KMS-11 (cell line): Measurements from ENCODE around the gene TAF3.

Experiments used
- H2AFZ ChIP-seq: fragments of 200-600 bp; sonication (generic); 2 replicates; pipeline ENCODE4 v1.6.1; 2016; ENCODE audit warnings: antibody characterized with exemption, mixed run types, low read depth
- H3K27ac ChIP-seq: fragments of 200-600 bp; sonication (generic); 2 replicates; pipeline ENCODE4 v1.6.1; 2016; ENCODE audit warnings: mild to moderate bottlenecking, mixed run types
- H3K27me3 ChIP-seq: fragments of 200-600 bp; sonication (generic); 2 replicates; pipeline ENCODE4 v1.6.1; 2017; ENCODE audit warnings: mild to moderate bottlenecking, low read depth, mixed run types, moderate library complexity; ENCODE audit not compliant: insufficient read depth
- H3K36me3 ChIP-seq: fragments of 200-600 bp; sonication (generic); 2 replicates; pipeline ENCODE4 v1.6.1; 2017; ENCODE audit warnings: mild to moderate bottlenecking, mixed run types; ENCODE audit not compliant: insufficient read depth
- H3K4me1 ChIP-seq: fragments of 200-600 bp; sonication (generic); 2 replicates; pipeline ENCODE4 v1.6.1; 2016; ENCODE audit warnings: mild to moderate bottlenecking, low read depth, mixed run types; ENCODE audit not compliant: poor library complexity, severe bottlenecking
- H3K4me2 ChIP-seq: fragments of 200-600 bp; sonication (generic); 2 replicates; pipeline ENCODE4 v1.7.0; 2016; ENCODE audit warnings: mild to moderate bottlenecking, mixed run types
- H3K4me3 ChIP-seq: fragments of 200-600 bp; sonication (generic); IDR thresholded peaks from 2 replicates; pipeline ENCODE4 v1.6.1; 2017; ENCODE audit warnings: low read depth, low read length, mixed read lengths; ENCODE audit not compliant: insufficient read depth
- H3K79me2 ChIP-seq: fragments of 200-600 bp; sonication (generic); 2 replicates; pipeline ENCODE4 v1.6.1; 2016; ENCODE audit warnings: low read depth, mixed run types; ENCODE audit not compliant: insufficient read depth
- H3K9ac ChIP-seq: fragments of 200-600 bp; sonication (generic); 2 replicates; pipeline ENCODE4 v1.6.1; 2016; ENCODE audit warnings: mild to moderate bottlenecking, mixed run types
- H4K20me1 ChIP-seq: fragments of 200-600 bp; sonication (generic); 2 replicates; pipeline ENCODE4 v1.6.1; 2016; ENCODE audit warnings: mild to moderate bottlenecking, mixed run types; ENCODE audit not compliant: insufficient read depth
- TF ChIP-seq, protein P1 (sequence below): fragments of 200-600 bp; sonication (generic); conservative IDR thresholded peaks from 2 replicates; pipeline ENCODE4 v1.6.1; 2017; ENCODE audit warnings: low read depth, mild to moderate bottlenecking, antibody characterized with exemption, low read length, moderate library complexity, mixed read lengths

The TAF3 gene

DNA sequence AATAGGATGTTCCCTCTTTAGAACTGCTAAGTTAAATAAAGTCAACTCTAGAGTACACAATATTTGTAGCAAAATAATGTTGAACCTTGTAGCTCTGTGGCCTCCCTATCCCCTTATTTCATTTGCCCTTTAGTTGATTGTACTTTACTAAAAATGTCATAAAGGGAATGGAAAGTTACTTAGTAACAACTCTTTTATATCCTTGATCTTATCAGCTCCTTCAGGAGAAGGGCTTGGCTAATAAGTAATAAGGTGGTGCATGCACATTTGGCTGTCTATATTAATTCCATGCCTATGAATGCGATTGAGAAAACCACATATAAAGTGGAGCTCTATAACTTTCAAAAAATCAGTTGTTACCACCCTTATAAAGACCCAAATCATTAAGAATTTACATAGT, 194.7 kb downstream of the TAF3 start:
- Histone ChIP-seq H3K36me3 (no peaks in the 10 kb centered on the region; the same call in 1 of the 2 replicates), H4K20me1 (no peaks in the 10 kb centered on the region), H3K27ac (no peak overlapping the region), H3K4me3 (no peak overlapping the region), H3K79me2 (no peaks in the 10 kb centered on the region), H3K4me2 (no peak overlapping the region), H3K4me1 (no peaks in the 10 kb centered on the region), H3K27me3 (no peaks in the 10 kb centered on the region), H2AFZ (no peak overlapping the region), H3K9ac (no peak overlapping the region)
- TF ChIP-seq, protein P1, sequence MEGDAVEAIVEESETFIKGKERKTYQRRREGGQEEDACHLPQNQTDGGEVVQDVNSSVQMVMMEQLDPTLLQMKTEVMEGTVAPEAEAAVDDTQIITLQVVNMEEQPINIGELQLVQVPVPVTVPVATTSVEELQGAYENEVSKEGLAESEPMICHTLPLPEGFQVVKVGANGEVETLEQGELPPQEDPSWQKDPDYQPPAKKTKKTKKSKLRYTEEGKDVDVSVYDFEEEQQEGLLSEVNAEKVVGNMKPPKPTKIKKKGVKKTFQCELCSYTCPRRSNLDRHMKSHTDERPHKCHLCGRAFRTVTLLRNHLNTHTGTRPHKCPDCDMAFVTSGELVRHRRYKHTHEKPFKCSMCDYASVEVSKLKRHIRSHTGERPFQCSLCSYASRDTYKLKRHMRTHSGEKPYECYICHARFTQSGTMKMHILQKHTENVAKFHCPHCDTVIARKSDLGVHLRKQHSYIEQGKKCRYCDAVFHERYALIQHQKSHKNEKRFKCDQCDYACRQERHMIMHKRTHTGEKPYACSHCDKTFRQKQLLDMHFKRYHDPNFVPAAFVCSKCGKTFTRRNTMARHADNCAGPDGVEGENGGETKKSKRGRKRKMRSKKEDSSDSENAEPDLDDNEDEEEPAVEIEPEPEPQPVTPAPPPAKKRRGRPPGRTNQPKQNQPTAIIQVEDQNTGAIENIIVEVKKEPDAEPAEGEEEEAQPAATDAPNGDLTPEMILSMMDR: no peak

DNA sequence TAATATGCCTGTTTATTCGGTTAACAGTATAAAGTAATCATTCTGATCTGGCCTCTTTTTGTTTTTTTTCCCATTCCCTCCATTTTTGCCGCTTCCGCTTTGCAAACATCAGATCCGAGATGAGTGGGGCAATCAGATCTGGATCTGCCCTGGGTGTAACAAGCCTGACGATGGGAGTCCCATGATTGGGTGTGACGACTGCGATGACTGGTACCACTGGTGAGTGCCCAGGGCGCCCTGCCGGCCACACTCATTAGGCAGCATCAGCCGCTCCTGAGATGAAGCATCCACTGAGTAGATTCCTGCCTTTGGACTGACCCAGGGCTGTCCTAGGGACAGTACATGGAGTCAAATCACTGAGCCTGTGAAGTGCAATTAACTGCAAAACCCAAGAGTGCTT, 195.3 kb downstream of the TAF3 start:
- Histone ChIP-seq H3K4me3 (no peak overlapping the region), H3K79me2 (no peaks in the 10 kb centered on the region), H2AFZ (no peak overlapping the region), H3K4me2 (no peak overlapping the region), H3K4me1 (no peaks in the 10 kb centered on the region), H4K20me1 (no peaks in the 10 kb centered on the region), H3K27ac (no peak overlapping the region), H3K36me3 (no peaks in the 10 kb centered on the region; the same call in 1 of the 2 replicates), H3K27me3 (no peaks in the 10 kb centered on the region), H3K9ac (no peak overlapping the region)
- TF ChIP-seq, protein P1: no peak

DNA sequence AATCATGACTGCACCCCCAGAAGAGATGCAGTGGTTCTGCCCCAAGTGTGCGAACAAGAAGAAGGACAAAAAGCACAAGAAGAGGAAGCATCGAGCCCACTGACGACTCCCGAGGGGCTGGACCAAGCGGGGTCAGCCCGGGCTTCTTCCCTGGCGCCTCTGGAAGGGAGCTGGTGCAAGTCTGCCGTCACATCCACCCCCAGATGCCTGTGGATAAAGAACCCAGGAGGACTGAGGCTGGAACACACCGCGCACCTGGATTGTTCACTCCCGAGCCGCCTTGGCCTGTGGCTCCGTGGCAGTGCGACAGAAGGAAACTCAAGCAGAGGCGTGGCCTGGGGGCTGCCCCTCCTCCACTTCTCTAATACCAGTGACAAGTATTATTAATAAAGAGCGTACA, 196.3 kb downstream of the TAF3 start:
- no peak overlapping the region for H3K9ac ChIP-seq
- no peak overlapping the region for H3K27ac ChIP-seq
- H2AFZ ChIP-seq: no peak overlapping the region
- no peaks in the 10 kb centered on the region for H3K36me3 ChIP-seq
- no peaks in the 10 kb centered on the region for H4K20me1 ChIP-seq
- H3K4me1 ChIP-seq: no peaks in the 10 kb centered on the region
- no peaks in the 10 kb centered on the region for H3K27me3 ChIP-seq
- H3K79me2 ChIP-seq: no peaks in the 10 kb centered on the region
- TF ChIP-seq, protein P1: no peak
- H3K4me3 ChIP-seq: no peak overlapping the region
- no peak overlapping the region for H3K4me2 ChIP-seq

DNA sequence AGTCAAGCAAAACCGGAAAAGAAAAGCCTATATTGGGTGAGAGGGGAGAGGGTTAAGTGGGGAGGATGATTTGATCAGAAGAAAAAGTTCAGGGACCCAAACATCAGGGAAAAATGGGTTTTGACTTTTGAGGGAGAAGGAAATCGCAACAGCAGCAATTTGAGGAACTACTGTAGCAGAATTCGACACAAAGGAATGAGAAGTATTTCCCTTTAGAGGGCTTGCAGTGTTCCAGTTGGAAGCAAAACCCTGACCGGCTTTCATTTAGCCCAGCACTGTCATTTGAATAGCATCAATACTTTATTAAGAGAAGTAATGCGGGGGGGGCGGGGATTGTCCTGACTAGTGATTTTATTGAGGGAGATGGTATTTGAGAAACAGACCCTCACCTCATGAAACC, 199.0 kb downstream of the TAF3 start:
- Histone ChIP-seq H3K79me2 (no peaks in the 10 kb centered on the region), H2AFZ (no peak overlapping the region), H3K4me3 (no peak overlapping the region), H3K4me1 (no peaks in the 10 kb centered on the region), H3K27me3 (no peaks in the 10 kb centered on the region), H3K4me2 (no peak overlapping the region), H4K20me1 (no peaks in the 10 kb centered on the region), H3K9ac (no peak overlapping the region), H3K27ac (no peak overlapping the region), H3K36me3 (no peaks in the 10 kb centered on the region)
- TF ChIP-seq, protein P1: no peak
